NCI-H510A (cell line): ENCODE results near the gene OR6S1.

Experiments
- DNase-seq: peaks from one replicate; lab custom pipeline; 2025; lab: John Stamatoyannopoulos, UW

Gene OR6S1

DNA sequence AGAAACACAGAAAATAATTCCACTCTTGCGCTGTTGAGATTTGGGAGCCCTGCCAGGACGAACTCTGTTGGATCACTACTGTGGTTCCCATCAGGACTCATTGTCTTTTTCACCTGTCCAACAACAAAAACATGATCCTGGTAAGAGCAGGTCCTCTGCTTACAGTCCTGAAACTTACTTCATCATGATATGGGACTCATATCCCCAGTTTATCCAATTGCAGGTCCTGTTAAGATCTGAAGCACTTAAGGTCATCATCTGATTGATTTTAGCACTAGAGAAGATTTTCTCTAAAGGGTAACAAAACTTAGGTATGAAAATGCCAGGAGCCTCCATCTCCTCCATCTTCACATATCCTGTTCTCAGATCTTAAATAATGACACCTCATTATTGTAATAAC is at the start of gene OR6S1:
OR6S1 (minus strand) TSS at position 101 of the 400 bp plus-strand sequence; CDS start at position 101, 0 bp downstream.
- DNase-seq: no peak

DNA sequence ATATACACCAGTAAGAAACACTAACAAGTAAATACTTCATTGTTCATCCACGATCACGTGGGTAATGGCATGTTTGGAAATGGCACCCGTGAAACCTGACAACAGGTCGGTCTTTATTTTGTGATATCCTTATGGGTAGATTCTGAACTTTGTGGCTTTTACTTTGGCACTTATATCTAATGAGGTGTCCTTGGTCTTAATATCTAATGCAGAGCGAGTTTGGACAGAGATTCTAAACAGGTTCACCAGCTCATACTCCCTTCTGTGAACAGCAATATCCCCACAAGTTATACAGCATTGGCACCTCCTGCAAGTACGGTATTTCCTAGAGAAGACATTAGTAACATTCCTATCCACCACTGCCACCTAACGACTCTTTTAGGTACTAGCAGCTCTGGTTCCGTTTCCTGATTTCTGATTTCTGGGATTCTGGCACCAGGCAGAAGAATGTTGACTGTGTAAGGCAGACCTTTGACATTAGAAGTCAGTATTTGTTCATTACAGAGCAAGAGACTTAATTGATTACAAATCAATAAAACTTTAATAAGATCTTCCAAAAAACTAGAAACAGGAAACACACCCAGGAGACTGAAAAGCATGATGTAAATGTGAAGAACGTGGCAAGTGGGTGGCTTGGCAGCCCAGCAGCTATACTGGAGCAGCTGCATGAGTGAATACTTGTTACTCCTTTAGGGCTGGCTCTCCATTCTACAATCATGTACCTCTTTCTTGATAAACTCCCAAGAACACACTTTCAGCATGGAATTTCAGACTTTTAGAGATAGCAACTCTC is 49.6 kb upstream of the OR6S1 start:
- DNase-seq: no peak

DNA sequence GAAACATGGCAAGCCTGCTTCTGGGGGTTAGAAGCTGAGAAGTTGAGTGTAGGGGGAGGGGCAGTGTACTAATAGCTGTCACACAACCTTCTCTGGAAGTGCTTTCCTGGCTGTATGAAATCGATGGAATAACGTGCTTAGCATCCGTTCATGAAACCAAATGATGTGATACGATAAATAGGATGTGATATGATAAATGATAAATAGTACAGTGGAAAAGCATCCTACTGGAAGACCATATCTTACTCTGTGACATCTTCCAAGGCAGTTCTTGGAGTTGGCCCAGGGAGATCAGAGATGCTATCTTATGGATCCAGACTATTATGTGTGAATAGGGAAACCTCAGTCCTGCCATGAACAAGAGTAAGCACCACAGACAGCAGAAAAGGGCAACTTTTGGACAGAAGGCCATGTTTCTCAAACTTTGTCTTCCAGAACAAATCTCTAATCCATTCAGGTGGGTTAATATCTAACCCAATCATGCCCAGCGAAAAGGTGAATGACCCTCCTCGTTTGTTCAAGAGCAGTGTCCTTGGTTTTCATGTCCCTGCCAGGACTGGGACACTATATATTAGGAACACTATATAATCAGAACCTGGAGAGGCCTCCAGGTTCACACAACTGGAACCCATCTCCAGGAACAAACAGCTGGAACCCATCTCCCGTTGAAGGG is 46.8 kb upstream of the OR6S1 start, which contains the start of gene ANG:
ANG (plus strand) TSS at position 598 of the 673 bp plus-strand sequence. CDS start 4,801 bp downstream, outside the sequence.
- DNase-seq: no peak

DNA sequence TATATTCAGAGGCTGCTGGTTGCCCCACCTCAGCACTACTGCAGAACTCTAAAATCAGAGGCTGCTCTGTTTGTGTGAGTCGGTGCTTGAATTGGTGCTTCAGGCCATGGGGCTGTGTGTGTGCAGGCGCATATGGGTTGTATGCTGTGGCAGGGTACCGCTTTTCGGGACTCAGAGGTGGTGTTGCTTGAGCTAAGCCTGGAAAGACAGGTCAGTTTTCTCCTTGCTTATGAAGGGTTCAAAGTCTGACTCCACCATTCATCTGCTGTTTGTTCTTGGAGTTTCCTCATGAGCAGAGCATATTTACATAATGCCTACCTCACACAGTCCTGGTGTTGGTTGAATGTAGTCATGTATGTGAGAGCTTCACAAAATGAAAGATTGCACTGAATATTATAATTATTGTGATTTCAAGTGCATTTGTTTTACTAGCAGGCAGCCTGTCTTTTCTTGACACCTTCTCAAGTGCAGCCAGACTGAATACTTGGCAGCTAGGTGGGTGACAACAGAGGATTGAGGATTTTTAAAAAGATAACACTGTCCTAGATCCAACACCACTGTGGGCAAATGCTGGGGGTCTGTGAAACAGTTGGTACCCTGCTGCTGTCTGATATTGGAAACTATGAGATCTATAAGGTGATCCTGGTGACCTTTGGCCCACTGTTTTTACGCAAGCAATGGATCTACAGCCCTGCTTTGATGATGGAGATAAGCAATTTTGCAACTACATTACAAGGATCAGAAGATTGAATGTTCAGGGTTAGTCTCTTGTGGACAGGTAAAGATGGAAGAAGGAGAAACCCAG is 46.1 kb upstream of the OR6S1 start:
- no peak for DNase-seq

DNA sequence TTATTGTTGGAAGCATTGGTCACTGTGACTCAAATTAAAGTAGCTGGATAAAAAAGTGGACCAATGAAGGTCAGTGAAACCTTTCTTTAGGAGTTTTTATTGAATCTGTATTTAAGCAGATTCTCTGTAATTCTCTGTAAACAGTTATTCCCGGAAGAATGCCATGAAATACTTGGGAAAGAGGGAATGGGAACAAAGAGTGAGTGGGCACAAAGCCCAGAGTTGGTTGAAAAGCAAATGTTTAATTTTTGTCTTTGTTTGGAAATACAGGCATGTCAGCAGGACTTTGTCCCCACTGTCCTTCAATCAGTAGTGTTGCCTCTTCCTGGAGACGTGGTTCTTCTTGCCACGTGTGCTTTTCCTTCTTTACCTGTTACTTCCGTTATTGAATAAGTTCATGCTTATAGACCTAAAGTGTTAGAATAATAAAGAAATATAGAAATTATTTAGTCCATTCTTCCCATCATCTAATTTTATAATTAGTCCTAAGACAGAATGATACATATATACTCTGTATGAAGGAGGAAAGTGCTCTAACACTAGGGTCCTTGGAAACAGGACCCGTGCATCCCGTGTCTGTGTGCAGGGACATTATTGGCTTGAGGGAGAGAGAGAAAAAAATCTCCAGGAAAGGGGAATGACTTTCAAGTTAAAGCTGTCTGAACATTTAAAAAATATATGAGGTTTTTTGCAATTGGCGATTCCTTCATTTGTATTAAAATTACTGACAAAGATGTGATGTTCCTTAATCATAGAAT is 45.1 kb upstream of the OR6S1 start:
- DNase-seq: no peak

GRCh38 chr14:20684662-20685456 is 43.4 kb upstream of the OR6S1 start:
- DNase-seq: no peak

GRCh38 chr14:20683891-20684661 is 42.6 kb upstream of the OR6S1 start, which contains the start of gene RNASE4:
Gene RNASE4, plus strand, starts transcription at chr14:20684560. Its CDS starts 14,812 bp downstream, at chr14:20699372.
- no peak for DNase-seq

DNA sequence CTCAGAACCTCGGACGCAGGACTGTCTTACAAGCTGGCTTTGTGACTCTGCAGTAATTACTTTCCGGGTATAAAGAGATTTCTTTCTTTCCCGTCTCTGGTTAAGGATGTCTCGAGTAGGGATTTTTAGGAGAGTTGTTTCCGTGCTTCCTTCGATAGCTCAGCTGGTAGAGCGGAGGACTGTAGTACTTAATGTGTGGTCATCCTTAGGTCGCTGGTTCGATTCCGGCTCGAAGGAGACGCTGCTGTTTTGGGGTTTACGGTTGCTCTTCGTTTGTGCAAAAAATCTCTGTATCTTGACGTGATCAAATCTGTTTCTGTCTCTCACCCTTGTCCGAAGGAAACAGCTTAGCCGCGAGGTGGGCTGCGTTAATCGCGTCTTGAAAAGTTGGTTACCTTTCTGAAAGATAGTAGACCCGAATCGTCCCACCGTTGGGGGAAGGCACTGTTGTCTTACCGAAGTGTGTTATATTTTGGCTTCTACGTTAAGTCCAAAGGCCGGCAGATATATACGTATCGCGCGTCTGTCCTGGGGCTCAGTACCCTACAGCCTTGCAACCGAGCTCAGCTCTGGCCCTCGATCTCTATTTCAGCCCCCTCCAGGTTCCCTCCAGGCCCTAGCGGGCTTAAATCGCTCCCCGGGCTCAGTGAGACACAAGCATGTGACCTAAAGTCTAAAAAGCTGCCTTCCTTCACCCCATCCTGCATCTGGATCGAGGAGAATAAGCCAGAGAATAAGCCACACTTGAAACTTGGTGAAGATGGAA is 41.8 kb upstream of the OR6S1 start:
- DNase-seq: no peak

GRCh38 chr14:20682435-20683124 is 41.1 kb upstream of the OR6S1 start:
- DNase-seq: peak; percentile 19

- no peak for DNase-seq
Measured at GRCh38 chr14:20682127-20682434, 40.6 kb upstream of the OR6S1 start.

- DNase-seq: no peak
Measured at GRCh38 chr14:20681348-20682126, 40.0 kb upstream of the OR6S1 start.

DNA sequence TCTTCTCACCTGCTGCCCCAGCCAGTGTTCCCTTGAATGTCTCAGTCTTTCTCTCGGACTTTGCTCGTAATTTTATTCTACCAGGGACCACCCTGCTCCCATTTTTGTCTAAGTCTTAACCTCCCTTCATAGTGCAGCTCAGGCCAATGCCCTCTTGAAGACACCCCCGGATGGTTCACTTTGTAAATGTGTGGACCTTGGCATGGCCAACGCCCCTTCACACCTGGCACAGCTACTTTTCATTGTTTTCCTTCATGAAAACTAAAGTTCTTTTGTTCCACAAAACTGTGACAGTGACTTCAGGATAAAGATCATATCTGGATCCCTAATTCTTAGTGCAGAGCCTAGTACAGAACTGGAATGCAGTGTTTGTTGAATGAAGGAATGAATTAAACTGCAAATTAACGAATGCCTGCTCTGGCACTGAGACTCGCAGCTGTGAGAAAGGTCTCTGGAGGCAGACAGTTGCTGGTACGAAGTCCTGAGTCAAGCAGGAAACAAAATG is 39.4 kb upstream of the OR6S1 start:
- no peak for DNase-seq

- DNase-seq: no peak
Measured at GRCh38 chr14:20680363-20680762, 38.9 kb upstream of the OR6S1 start.

DNA sequence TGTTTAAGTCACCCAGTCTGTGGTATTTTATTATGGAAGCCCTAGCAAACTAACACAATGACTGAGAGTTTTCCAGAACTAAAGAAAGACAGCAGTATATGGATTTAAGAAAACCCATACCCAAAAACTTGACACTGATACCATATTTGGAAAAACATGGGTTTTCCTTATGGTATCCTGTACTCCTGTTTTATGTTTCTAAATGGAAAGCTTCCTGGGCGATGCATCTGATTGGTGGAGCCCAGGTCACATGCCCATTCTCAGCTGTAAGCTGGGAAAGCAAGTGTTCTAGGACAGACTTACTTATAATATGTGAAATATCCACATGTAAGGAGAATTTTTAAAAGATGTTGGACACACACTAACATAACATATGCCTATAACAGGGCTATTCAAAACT is 38.4 kb upstream of the OR6S1 start:
- no peak for DNase-seq

DNA sequence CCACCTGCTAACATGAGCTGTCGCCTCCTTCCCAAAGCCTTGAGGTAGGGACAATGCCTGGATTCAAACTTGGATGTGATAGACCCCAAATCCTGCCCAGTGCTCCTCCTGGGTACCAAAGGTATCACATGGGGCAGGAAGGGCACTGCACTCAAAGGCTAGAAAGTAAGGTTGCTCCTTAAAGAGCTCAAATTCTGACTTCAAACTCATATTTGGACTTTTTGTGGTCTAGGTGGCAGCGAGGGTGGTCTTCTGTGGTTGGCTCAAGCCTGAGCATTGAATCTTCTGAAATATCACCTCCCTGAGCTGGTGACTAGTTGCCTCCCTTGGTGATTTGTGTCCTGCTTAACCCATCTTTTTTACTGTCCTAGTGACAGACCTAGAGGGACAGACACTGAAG is 34.6 kb upstream of the OR6S1 start:
- no peak for DNase-seq

DNA sequence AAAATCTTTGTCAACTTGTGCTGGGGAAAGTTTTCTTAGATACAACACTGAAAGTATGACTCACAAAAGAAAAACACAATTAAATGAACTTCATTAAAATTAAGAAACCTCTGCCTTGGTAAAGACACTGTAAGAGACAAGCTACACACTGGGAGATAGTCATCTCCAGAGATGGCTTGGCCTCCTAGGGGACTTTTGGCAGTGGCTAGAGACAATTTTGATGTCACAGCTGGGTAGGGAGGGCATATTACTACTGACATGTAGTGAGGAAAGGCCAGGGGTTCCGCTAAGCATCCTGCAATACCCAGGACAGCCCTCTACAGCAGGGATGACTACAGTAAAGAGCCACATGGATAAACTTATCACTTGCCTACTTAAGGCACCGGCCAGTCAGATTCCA is 34.2 kb upstream of the OR6S1 start:
- no peak for DNase-seq

GRCh38 chr14:20671597-20672283 is 30.2 kb upstream of the OR6S1 start:
- no peak for DNase-seq
